Esophagus (tissue), 2 donors: ENCODE data around the gene MIEN1. TPM values are rescaled to one million over a fixed set of nuclear protein-coding genes. Genes with fewer than 3 reads are reported as not detected.
A peak's percentile ranks its signal among the peaks of the same experiment; 100 is the strongest.

ENCODE experiments used
- H3K27ac ChIP-seq, 2 donors: one replicate each; pipeline ENCODE4 v1.5.1; 2013; ENCODE audit warnings: low read depth in 2 of 2, mild to moderate bottlenecking in 2 of 2, inconsistent platforms in 1 of 2, low read length in 1 of 2, moderate library complexity in 1 of 2
- H3K27me3 ChIP-seq, 2 donors: one replicate each; pipeline ENCODE4 v1.6.1; 2013; ENCODE audit warnings: low read length in 2 of 2, control low read depth in 1 of 2, mild to moderate bottlenecking in 1 of 2; ENCODE audit not compliant: insufficient read depth in 2 of 2, control insufficient read depth in 1 of 2
- H3K36me3 ChIP-seq, 2 donors: one replicate each; pipeline ENCODE4 v1.6.1; 2013; ENCODE audit warnings: low read length in 1 of 2; ENCODE audit not compliant: control insufficient read depth in 2 of 2, insufficient read depth in 2 of 2
- H3K4me1 ChIP-seq, 2 donors: one replicate each; pipeline ENCODE4 v1.6.1; 2013; ENCODE audit warnings: low read length in 1 of 2; ENCODE audit not compliant: control insufficient read depth in 2 of 2, insufficient read depth in 2 of 2
- H3K4me3 ChIP-seq, 2 donors: one replicate each; pipeline ENCODE4 v1.5.1; 2013; ENCODE audit warnings: low read length in 2 of 2, mild to moderate bottlenecking in 2 of 2, low read depth in 1 of 2, moderate library complexity in 1 of 2
- H3K9me3 ChIP-seq, 2 donors: one replicate each; pipeline ENCODE4 v1.6.1; 2013; ENCODE audit warnings: mild to moderate bottlenecking in 2 of 2, low read depth in 1 of 2, low read length in 1 of 2, moderate library complexity in 1 of 2; ENCODE audit not compliant: control insufficient read depth in 2 of 2, insufficient read depth in 1 of 2
- WGBS, 2 donors: extraction: QIAGEN DNeasy Blood & Tissue Kit; methylation state at CpG; one replicate each; pipeline ENCODE4 v1.1.7; 2013; 5-methylcytosine and 5-hydroxymethylcytosine counted together
- polyA plus RNA-seq, 2 donors: library from polyadenylated mRNA; stranded (reverse); fragments of 200-250 nt; gene quantifications; one replicate each; pipeline ENCODE4 v1.2.3, GENCODE V29; 2013
- donor health status: healthy with polysubstance abuse.
- donor health status: Bipolar disorder and iron deficiency.

MIEN1 gene
- polyA plus RNA-seq, 2 donors: 57.5 to 98.6 TPM

- H3K27me3 ChIP-seq: no peaks in the 10 kb centered on the region
- H3K36me3 ChIP-seq: peaks cover 14 to 43% of the 10 kb centered on the region in 2 donors
- no peak overlapping the region for H3K4me3 ChIP-seq
- H3K4me1 ChIP-seq: peaks cover 9 to 19% of the 10 kb centered on the region in 2 donors
- H3K9me3 ChIP-seq: no peaks in the 10 kb centered on the region
- WGBS, 2 donors: 87 to 88% methylated on average over 20 of the region's 20 CpGs
- H3K27ac ChIP-seq: no peak overlapping the region
Measured at GRCh38 chr17:39709998-39710964, 20.1 kb downstream of the MIEN1 start.

- no peak overlapping the region for H3K27ac ChIP-seq
- no peak overlapping the region for H3K4me3 ChIP-seq
- H3K36me3 ChIP-seq: peaks cover 14 to 39% of the 10 kb centered on the region in 2 donors
- no peaks in the 10 kb centered on the region for H3K27me3 ChIP-seq
- H3K9me3 ChIP-seq: no peaks in the 10 kb centered on the region
- WGBS, 2 donors: 83 to 90% methylated on average over 14 of the region's 14 CpGs
- H3K4me1 ChIP-seq: peaks cover 7 to 27% of the 10 kb centered on the region in 2 donors
Measured at GRCh38 chr17:39709319-39709997, 20.9 kb downstream of the MIEN1 start.

GRCh38 chr17:39706921-39707337 lies 23.4 kb downstream of the MIEN1 start:
- Histone ChIP-seq H3K9me3 (no peaks in the 10 kb centered on the region), H3K27ac (peak overlapping the region; percentile 94 to 95), H3K27me3 (no peaks in the 10 kb centered on the region), H3K36me3 (peaks cover 10 to 32% of the 10 kb centered on the region in 2 donors), H3K4me1 (peaks cover 7 to 31% of the 10 kb centered on the region in 2 donors), H3K4me3 (no peak overlapping the region)
- 45 to 57% methylated on average over 7 of the region's 7 CpGs for WGBS, 2 donors

- WGBS, 2 donors: 50 to 51% methylated on average over 8 of the region's 8 CpGs
Measured at GRCh38 chr17:39706383-39706782, 23.9 kb downstream of the MIEN1 start.

GRCh38 chr17:39705786-39706348 lies 24.5 kb downstream of the MIEN1 start:
- Histone ChIP-seq H3K4me1 (peaks cover 7 to 38% of the 10 kb centered on the region in 2 donors), H3K36me3 (peaks cover 8 to 28% of the 10 kb centered on the region in 2 donors), H3K9me3 (no peaks in the 10 kb centered on the region), H3K4me3 (peak overlapping the region in 1 of 2 donors; percentile 28), H3K27ac (peak overlapping the region; percentile 94 to 95), H3K27me3 (no peaks in the 10 kb centered on the region)
- 51 to 53% methylated on average over 12 of the region's 12 CpGs for WGBS, 2 donors

More at GRCh38 chr17:39706383-39706782, 23.9 kb downstream of the MIEN1 start:
- Histone ChIP-seq H3K27me3 (no peaks in the 10 kb centered on the region), H3K27ac (peak overlapping the region; percentile 94 to 95), H3K36me3 (peaks cover 8 to 28% of the 10 kb centered on the region in 2 donors), H3K9me3 (no peaks in the 10 kb centered on the region), H3K4me3 (peak overlapping the region in 1 of 2 donors; percentile 9), H3K4me1 (peaks cover 7 to 36% of the 10 kb centered on the region in 2 donors)

GRCh38 chr17:39704821-39705551 lies 25.3 kb downstream of the MIEN1 start:
- no peaks in the 10 kb centered on the region for H3K27me3 ChIP-seq
- peaks cover 7 to 36% of the 10 kb centered on the region in 2 donors for H3K4me1 ChIP-seq
- H3K27ac ChIP-seq: peak overlapping the region; percentile 94 to 95
- H3K9me3 ChIP-seq: no peaks in the 10 kb centered on the region
- WGBS, 2 donors: 41 to 43% methylated on average over 11 of the region's 11 CpGs
- peak overlapping the region in 1 of 2 donors; percentile 28 for H3K4me3 ChIP-seq
- H3K36me3 ChIP-seq: peaks cover 8 to 25% of the 10 kb centered on the region in 2 donors

GRCh38 chr17:39703913-39704312 lies 26.4 kb downstream of the MIEN1 start:
- no peak overlapping the region for H3K4me3 ChIP-seq
- H3K4me1 ChIP-seq: peaks cover 7 to 36% of the 10 kb centered on the region in 2 donors
- H3K9me3 ChIP-seq: no peaks in the 10 kb centered on the region
- peaks cover 8 to 14% of the 10 kb centered on the region in 2 donors for H3K36me3 ChIP-seq
- H3K27me3 ChIP-seq: no peaks in the 10 kb centered on the region
- H3K27ac ChIP-seq: peak overlapping the region; percentile 70 to 95
- WGBS, 2 donors: 79 to 89% methylated on average over 5 of the region's 5 CpGs

- H3K4me1 ChIP-seq: peaks cover 7 to 36% of the 10 kb centered on the region in 2 donors
- 47% methylated on average over 12 of the region's 12 CpGs for WGBS, 2 donors
- H3K4me3 ChIP-seq: no peak overlapping the region
- H3K27me3 ChIP-seq: no peaks in the 10 kb centered on the region
- peak overlapping the region; percentile 70 to 95 for H3K27ac ChIP-seq
- H3K36me3 ChIP-seq: peaks cover 5 to 7% of the 10 kb centered on the region in 2 donors
- H3K9me3 ChIP-seq: no peaks in the 10 kb centered on the region
Measured at GRCh38 chr17:39702901-39703893, 27.1 kb downstream of the MIEN1 start.
